Mononuclear cell (primary cell): ENCODE results near the gene APOLD1. TPM values are rescaled to one million over a fixed set of nuclear protein-coding genes. Genes with fewer than 3 reads are reported as not detected.
"Not testable (repeated sequence)": the region's sequence is repeated elsewhere in the genome, so short reads cannot be mapped to it uniquely, and the experiment has no call there.

Experiments
- H3K27me3 ChIP-seq: 2 replicates; pipeline ENCODE4 v1.6.0; 2011; ENCODE audit warnings: low read length, control low read depth; ENCODE audit not compliant: insufficient read depth
- H3K4me1 ChIP-seq: 2 replicates; pipeline ENCODE4 v1.5.1; 2011; ENCODE audit warnings: mild to moderate bottlenecking, low read length, control low read depth; ENCODE audit not compliant: insufficient read depth
- H3K4me3 ChIP-seq: 2 replicates; pipeline ENCODE4 v1.5.1; 2011; ENCODE audit warnings: mild to moderate bottlenecking, low read length, moderate library complexity
- H3K9me3 ChIP-seq: 2 replicates; pipeline ENCODE4 v1.5.1; 2011; ENCODE audit warnings: low read depth, mild to moderate bottlenecking, control low read depth, low read length
- total RNA-seq: library from RNA; depleted of rRNA; stranded (reverse); fragments of >200 nt; gene quantifications from one replicate; pipeline ENCODE4 v1.2.3, GENCODE V29; 2012

The APOLD1 gene
- total RNA-seq, 1 donor, result 1.8 TPM

GRCh38 chr12:12837025-12837812, 51.8 kb downstream of the APOLD1 start:
- H3K27me3 ChIP-seq, result no peaks in the 10 kb centered on the region
- H3K4me3 ChIP-seq, result no peak overlapping the region
- H3K9me3 ChIP-seq, result no peaks in the 10 kb centered on the region
- peaks cover 4% of the 10 kb centered on the region for H3K4me1 ChIP-seq

- H3K4me1 ChIP-seq, result peaks cover 4% of the 10 kb centered on the region
- H3K4me3 ChIP-seq, result no peak overlapping the region
- H3K9me3 ChIP-seq, result no peaks in the 10 kb centered on the region
- H3K27me3 ChIP-seq, result no peaks in the 10 kb centered on the region
Measured at GRCh38 chr12:12837813-12838153, 52.3 kb downstream of the APOLD1 start.

- peaks cover 4% of the 10 kb centered on the region for H3K4me1 ChIP-seq
- no peak overlapping the region for H3K4me3 ChIP-seq
- H3K27me3 ChIP-seq, result no peaks in the 10 kb centered on the region
- H3K9me3 ChIP-seq, result no peaks in the 10 kb centered on the region
Measured at GRCh38 chr12:12839003-12839395, 53.5 kb downstream of the APOLD1 start.

GRCh38 chr12:12839439-12839838, 54.0 kb downstream of the APOLD1 start:
- not testable (repeated sequence) for H3K4me3 ChIP-seq, H3K27me3 ChIP-seq, H3K9me3 ChIP-seq, H3K4me1 ChIP-seq

GRCh38 chr12:12839873-12840579, 54.6 kb downstream of the APOLD1 start:
- no peak overlapping the region for H3K4me3 ChIP-seq
- peaks cover 4% of the 10 kb centered on the region for H3K4me1 ChIP-seq
- no peaks in the 10 kb centered on the region for H3K27me3 ChIP-seq
- H3K9me3 ChIP-seq, result no peaks in the 10 kb centered on the region

- Histone ChIP-seq H3K9me3 (no peaks in the 10 kb centered on the region), H3K4me3 (no peak overlapping the region), H3K27me3 (no peaks in the 10 kb centered on the region), H3K4me1 (peaks cover 4% of the 10 kb centered on the region)
Measured at GRCh38 chr12:12840580-12840899, 55.1 kb downstream of the APOLD1 start.

Other genes starting within 250 kb of the APOLD1 start
- gene DUSP16, start 222.8 kb upstream of the APOLD1 start, total RNA-seq, result 29.5 TPM
- 19.6 TPM for gene CREBL2, start 173.8 kb upstream of the APOLD1 start, total RNA-seq
- gene GPR19, start 89.5 kb upstream of the APOLD1 start, total RNA-seq, result 0.73 TPM
- 268 TPM for gene CDKN1B, start 68.3 kb upstream of the APOLD1 start, total RNA-seq
- gene DDX47, start 27.7 kb downstream of the APOLD1 start, total RNA-seq, result 188 TPM
- gene GPRC5A, start 105.9 kb downstream of the APOLD1 start, total RNA-seq, result 1.6 TPM
- 0.31 TPM for gene GPRC5D, start 166.5 kb downstream of the APOLD1 start, total RNA-seq
- gene HEBP1, start 214.6 kb downstream of the APOLD1 start, total RNA-seq, result 4.3 TPM